NCI-H748 (cell line): ENCODE data around the gene ADCY5.

Experiments used
- DNase-seq: peaks from one replicate; lab custom pipeline; 2025; ENCODE audit not compliant: unreplicated experiment; lab: John Stamatoyannopoulos, UW

Gene ADCY5

GRCh38 chr3:123372686-123373473 lies 76.0 kb downstream of the ADCY5 start:
- no peak for DNase-seq

DNA sequence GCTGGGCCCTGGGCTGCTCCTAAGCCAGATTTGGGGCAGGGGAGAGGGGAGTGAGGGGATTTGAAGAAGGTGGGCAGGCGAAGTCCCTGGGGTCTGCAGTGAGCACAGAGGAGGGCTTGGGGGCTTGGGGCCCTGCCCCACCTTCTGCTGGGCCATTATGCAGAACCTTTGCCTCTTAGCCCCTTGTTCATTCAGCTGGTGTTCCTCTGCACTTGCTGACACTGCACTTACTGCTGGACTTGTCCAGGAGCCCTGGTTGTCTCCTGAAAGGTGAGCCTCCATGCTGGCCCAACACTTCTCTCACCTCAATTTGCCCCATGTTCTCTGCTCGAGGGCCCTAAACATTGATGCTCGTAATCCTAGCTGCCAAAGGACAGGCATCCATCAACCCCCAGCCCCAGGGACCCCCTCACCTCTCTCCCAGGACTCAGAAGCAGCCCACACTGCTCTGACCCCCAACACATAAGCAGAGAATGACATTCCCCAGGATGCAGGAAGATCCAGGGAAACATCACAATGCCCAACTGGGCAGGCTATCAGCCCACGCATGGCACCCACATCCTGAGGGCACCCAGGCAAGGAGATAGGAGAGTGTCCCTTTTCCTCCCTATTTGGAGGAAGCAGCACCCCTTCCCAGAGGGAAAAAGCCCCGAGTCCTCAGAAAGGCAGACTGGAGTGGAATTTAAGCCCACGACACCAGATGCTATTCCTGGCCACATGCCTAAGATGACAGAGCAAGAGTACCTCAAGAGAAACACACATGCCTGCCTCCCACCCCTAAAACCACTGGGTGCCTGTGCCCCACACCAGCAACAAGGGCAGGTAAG lies 76.8 kb downstream of the ADCY5 start:
- DNase-seq: no peak

DNA sequence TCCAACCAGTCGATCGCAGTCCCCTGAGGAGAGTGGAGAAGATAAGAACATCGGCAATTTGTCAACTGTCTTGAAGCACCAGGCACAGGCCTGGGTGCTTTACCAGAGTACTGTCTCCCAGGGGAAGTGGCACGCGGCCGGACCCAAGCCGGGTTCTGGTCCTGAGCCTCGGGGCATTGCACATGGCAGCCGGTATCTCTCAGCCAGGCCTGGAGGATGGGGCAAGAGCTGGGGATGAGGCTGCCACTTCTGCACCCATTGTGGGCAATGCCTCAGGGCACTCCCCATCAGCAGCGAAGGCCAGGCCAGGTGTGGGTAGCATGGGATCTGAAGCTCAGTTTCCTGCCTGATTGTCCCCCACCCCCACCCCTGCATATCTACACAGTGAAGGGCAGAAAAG lies 77.5 kb downstream of the ADCY5 start:
- no peak for DNase-seq

- no peak for DNase-seq
Observed at GRCh38 chr3:123370819-123371218, 78.1 kb downstream of the ADCY5 start.

GRCh38 chr3:123369085-123369484 lies 79.8 kb downstream of the ADCY5 start:
- no peak for DNase-seq

DNA sequence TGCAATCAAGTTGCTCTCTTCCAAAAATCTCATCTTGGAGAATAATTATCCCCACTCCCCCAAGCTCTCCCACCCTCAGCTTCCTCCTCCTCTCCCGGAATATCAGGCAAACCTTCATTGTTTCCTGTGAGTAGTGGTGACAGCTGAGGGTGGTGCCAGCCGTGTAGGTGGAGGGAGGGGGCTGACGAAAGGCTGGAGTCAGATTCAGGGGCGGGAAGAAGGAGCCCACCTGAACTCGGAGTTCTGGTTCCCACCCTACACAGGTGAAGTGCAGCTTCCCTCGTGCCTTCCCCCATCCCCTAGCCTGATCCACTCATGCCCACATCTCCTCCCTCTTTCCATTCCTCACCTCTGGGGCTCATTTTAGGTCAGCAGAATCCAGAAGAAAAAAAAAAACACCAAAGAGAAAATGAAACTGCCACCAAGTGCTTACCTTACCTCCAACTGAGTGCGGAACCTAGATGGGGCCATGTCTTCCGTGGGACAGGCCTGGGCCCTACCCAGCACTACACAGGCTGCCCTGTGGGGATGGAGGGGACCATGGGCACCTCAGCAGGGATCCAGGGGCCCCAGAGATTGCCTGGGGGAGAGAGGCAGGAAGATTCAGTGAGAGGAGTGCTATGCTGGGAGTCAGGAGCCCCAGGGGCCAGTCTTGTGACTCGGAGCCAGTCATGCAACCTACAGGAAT lies 81.3 kb downstream of the ADCY5 start:
- no peak for DNase-seq

GRCh38 chr3:123365450-123366143 lies 83.3 kb downstream of the ADCY5 start:
- DNase-seq: peak; percentile 3

GRCh38 chr3:123361071-123361470 lies 87.8 kb downstream of the ADCY5 start:
- no peak for DNase-seq

DNA sequence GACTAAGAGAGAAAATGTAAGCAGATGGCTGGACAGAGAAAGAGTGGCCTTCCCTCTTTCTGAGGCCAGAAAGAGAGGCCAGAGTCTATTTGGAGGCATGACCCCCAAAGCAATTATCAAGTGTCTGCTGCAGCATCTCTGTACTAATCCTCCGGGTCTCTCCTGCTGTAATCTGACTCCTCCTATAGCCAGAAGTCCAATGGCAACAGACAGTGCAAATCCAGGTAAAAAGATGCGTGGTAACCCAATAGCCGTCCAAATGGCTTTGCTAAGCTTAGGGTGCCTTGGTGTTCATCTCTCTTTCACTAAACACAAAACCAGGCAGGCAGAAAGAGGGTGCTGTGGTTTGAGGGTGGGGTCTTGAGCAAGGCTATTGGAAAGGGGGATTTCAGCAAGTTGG lies 91.6 kb downstream of the ADCY5 start:
- peak; percentile 13 for DNase-seq

DNA sequence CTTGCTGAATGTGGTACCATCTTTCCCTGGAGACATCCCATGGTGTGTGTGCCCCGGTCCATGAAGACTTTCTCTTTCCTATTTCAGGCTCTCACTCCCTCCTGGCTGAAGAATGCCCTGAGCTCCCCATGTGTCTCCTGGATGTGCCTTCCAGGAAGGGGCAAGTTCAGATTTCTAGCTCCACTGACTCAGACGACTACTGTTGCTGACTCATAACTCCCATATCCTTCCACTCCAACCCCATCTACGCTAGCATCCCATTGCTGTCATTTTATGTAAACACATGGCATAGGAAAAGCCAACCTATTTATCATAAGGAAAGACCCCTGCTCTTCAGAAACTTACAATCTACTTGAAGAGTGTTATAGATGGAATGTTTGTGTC lies 95.0 kb downstream of the ADCY5 start:
- DNase-seq: no peak

DNA sequence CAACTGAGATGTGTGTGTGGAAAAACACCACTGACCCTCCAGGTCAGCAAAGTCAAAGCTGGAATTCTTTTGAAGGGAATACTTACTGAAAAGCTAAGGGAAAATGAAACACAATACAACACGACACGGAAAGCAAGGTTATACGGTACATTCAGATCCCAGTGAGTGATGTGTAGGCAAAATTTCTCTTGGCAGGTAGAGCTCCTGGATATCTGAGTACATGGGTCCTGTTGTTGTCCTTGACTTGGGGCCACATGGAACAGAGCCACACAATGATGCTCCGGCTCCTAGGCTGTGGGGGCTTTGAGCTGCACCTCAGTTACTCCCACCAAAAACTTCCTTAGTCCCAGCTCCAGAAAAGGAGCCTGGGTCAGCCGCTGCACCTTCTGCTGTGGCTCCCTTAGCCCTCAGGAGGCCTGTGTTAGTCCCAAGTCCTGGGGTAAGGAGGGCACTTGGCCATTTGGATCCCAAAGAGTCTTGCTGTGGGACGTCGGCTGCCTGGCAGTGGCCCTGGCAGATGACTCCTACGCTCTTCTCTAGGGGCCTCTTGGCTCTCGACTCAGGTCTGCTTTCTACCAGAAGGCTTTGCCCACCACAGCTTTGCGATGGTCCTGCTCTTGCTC lies 95.6 kb downstream of the ADCY5 start:
- DNase-seq: no peak

DNA sequence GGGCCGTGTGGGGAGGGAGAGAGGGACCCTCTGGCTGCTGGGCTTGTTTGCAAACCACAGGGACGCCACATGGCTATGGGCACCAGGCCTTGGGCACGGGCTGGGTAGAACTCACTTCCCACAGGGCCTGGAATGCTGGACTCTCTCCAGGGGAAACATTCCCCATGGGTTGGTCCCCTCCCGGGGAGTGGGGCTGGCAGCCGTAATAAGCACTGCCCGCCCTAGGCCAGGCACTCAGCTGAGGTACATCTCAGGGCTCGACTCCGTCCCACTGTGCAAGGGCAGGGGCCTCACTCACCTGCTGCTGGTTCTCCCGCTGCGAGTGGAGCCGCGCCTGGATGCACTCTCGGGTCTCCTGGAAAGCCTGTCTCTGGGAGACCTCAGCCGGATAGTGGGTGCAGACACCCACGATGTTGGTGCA lies 96.7 kb downstream of the ADCY5 start:
- no peak for DNase-seq

DNA sequence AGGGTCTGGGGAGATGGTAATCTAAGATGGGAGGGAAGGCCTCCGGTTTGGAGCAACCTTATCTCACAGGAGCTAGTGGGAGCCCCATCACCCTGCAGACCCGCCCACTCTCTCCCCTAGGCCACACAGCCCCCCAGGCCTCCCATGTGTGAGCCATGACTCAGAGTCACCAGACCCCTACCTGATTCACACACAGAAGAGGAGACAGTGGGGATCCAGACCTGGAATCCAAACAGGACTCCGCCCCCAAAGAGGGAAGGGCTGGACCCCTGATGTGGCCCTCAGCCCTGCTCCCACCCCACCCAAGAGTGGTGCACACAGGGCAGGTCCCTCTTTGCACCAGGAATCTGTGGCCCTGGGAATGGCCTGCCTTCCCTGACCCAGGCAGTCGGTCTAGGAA lies 97.4 kb downstream of the ADCY5 start:
- DNase-seq: no peak

DNA sequence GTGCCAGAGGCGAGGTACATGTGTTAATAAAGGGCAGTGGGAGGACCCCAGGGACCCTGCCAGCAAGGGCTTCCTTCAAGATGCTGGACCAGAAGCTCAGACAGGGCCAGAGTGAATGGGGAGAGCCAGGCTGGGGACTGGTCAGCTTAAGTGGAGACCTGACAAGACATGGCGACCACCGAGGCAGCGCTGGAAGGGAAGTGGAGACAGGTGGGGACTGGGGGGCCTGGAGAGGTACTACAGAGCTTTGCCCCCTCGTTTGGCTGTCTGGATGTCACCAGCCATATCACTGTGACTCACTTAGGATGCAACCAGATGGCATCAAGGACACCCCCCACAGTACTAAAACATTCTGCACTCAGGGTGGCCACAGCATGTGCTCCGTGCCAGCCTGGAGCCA lies 97.9 kb downstream of the ADCY5 start:
- no peak for DNase-seq

DNA sequence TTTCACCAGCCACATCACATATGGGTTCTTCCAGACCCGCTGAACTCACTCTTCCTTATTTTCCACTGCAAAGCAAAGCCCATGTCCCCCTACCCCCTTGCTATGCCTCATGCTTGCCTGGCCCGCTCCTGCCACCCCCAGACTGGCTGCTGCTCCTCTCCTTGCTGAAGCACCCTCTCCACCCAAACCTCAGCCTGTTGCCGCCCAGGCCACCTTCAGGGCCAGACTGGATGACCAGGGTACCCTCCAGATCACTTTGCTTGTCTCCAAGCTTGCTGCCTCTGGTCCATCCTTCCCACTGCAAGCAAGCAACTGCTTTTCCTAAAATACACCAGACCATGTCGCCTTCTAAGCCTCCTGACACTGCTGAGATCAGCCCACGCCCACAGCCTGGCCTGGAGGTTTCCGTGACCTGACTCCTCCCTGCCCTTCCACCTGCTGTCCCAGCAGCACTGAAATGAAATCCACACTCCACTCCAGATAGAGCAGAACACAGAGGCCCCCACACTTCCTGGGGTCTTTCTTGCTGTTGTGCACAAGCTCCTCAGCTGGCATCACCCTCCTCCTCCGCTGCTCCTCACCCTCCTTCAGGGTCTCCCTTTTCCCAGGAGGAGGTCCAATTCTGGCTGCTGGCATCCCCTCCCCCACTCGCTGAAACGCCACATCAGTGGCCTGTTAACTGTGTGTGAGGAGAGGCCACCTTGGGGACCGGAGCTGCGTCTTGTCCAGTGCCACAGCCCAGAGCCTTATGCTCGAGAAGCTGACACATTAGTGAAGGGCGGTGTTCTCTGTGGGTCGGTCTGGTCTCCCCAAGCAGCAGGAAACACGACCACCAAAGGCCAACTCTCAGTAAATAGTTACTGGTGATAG lies 99.1 kb downstream of the ADCY5 start:
- no peak for DNase-seq

DNA sequence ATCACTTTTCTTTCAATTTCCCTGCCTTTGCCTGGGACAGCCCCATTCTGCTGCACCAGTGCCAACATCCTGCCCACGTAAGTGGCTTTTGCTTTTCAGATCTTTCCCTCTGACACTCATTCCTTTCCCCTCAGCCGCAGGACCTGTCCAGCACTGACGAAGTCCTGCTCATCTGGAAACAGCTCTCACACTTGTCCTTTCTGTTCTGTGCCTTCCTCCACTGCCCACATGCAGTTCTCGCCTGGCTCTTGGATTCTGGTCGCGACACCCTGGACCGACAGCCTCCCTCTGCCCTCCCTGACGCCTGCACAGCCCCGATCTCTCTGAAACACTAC lies 99.7 kb downstream of the ADCY5 start:
- DNase-seq: no peak

- no peak for DNase-seq
Observed at GRCh38 chr3:123348471-123349200, 100.3 kb downstream of the ADCY5 start.

- peak; percentile 76 for DNase-seq
Observed at GRCh38 chr3:123347691-123348264, 101.1 kb downstream of the ADCY5 start.

- no peak for DNase-seq
Observed at GRCh38 chr3:123347205-123347604, 101.7 kb downstream of the ADCY5 start.
